Stimulated activated CD8-positive, alpha-beta memory T cell treated with anti-CD3 and anti-CD28 coated beads, Interleukin-7, amount 100 ng/mL, for 4 hours (primary cell): ENCODE data around the gene UVRAG.
A peak's percentile ranks its signal among the peaks of the same experiment; 100 is the strongest.
"Not testable (repeated sequence)": the region's sequence is repeated elsewhere in the genome, so short reads cannot be mapped to it uniquely, and the experiment has no call there.

Experiments used
- DNase-seq, 2 donors: peaks; one replicate each; pipeline ENCODE4 v3.0.0-alpha.2; 2020; ENCODE audit warnings: low read depth in 2 of 2

Gene UVRAG

DNA sequence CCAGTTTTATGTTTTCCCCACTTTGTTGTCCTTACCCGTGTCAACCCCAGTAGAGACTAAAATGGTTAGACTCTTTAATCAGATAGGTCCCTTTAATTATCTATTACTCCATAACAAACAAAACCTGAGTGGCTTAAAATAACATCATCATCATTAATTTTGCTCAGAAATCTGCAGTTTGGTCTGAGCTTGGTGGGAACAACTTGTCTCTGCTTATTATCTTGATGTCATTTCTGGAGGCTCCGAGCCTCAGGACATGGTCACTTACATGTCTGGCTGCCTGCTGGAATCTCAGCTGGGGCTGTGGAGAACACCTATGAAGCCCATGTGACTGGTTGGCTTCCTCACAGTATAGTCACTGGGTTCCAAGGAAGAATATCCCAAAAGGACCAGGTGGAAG lies 26.7 kb downstream of the UVRAG start:
- DNase-seq, result no peak

DNA sequence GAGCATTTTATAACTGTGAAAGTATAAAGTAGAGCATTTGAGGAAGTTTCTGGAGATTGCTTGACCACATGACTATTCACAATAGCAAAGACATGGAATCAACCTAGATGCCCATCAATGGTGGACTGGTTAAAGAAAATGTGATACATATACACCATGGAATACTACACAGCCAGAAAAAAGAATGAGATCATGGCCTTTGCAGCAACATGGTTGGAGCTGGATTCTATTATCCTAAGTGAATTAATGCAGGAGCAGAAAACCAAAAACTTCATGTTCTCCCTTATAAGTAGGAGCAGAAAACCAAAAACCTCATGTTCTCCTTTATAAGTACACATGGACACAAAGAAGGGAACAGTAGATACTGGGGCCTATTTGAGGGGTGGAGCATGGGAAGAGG lies 30.3 kb downstream of the UVRAG start:
- DNase-seq, result no peak

DNA sequence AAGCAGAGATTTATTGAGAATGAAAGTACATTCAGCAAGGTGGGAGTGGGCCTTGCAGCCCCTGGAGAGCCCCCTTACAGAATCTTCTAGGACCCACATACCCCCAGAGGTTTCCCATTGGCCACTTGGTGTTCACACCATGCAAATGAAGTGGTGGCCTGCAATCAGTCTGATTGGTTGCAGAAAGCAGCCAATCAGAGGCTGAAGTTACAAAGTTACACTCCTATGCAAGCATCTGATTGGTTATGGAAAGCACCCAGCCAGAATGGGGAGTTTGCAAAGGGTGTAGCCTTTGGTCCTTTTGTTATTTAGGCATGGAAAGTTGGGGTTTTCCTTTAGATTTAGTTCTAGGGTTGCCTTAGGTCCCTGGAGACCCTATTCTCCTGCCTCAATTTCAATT lies 34.9 kb downstream of the UVRAG start:
- DNase-seq, result no peak

DNA sequence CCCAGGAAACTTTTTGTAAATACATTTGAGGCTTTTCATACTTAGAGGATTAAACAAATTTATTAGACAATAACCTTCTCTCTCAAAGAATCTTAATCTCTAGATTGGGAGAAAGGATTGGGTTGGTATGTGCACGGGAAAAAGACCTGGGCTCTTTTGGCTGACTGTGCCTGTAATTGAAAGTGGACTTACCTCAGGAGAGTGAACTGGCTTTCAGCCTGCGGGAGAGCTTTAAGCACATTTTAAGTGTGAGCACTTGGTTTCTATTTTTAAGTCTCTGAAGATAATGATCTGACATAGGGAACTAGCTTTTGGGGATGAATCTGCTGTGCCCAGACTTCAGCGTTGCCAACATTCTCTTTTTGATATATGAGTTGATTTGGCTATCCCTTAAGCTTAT lies 35.8 kb downstream of the UVRAG start:
- no peak for DNase-seq

DNA sequence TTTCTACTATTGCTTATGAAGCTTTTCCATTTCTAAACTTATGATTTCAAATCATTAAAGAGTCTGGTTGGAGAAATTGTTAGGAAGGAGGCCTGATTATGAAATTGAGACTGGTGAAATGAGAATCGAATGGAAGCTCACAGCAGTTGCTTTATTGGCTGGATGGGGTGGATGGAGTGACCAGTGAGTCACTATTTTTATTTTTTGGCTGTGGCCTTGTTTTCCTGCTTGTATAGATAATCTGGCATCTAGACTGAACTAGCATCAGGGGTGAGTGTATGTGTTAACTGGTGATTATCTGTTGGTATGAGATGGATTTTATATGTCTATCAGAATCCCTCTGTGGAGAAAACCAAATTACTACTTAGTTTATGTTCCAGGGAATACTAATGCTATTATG lies 36.2 kb downstream of the UVRAG start:
- no peak for DNase-seq

DNA sequence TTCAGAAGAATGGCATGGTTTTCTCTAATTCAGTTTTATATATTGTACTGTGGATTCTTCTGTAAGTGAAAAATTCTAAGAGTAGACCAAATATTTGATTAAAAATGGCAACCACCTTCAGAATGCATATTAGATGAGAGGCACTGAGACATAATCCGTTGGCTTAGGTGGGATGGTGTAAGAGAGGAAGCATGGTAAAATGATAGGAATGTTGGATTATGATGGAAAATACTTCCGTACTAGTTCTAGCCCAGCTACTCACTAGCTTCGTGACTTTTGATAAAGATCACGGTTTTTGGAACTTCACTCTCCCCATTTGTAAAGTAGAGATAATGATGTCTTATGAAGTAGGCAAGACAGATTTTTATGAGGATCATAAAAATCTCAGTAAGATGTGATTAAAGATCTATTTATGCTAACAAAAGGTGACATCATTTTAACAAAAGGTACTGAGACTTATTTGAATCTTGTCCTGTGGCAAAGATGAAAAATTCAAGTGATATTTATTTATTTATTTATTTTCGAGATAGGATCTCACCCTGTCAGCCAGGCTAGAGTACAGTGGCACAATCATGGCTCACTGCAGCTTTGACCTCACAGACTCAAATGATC lies 37.5 kb downstream of the UVRAG start:
- DNase-seq, result no peak

DNA sequence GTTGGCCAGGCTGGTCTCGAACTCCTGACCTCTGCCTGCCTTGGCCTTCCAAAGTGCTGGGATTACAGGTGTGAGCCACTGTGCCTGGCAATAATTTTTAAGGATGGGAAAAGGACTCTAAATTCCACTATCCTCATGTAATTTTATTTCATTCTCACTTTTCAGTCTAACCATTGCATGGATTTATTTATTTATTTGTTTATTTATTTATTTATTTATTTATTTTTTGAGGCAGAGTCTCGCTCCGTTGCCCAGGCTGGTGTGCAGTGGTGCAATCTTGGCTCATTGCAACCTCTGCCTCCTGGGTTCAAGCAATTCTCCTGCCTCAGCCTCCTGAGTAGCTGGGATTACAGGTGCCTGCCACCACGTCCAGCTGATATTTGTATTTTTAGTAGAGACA lies 38.6 kb downstream of the UVRAG start:
- DNase-seq, result not testable (repeated sequence)

DNA sequence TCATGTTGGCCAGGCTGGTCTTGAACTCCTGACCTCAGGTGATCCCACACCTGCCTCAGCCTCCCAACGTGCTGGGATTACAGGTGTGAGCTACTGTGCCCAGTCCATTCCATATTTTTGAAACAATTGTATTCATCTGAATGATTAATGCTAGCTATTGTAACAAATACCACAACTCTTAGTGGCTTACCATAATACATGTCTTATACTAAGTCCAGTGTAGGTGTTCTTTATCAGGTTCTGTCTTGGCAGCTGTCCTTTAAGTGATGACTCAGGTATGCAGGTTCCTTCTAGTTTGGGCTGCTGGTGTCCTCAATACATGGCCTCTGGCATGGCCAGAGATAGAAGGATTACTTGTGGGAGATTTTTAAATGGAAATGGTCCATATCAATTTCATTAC lies 39.0 kb downstream of the UVRAG start:
- no peak for DNase-seq

DNA sequence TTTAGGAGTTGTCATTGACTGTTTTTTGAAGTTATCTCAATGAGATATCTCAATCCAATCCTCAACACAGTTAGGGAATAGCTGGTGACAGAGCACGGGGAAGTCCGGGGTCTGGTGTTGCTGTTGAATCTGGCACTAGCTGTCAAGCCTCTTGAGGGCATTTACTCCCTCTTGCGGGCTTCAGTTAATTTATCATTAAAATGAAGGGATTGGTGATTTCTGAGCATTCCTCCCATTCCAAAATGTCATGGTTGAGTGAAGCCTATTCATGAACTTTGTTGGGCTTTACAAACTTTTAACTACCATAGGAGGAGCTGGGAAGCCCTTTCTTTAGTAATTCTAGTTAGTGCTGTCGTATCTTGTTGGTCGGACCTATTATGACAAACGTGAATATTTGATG lies 40.2 kb downstream of the UVRAG start:
- DNase-seq, result no peak

DNA sequence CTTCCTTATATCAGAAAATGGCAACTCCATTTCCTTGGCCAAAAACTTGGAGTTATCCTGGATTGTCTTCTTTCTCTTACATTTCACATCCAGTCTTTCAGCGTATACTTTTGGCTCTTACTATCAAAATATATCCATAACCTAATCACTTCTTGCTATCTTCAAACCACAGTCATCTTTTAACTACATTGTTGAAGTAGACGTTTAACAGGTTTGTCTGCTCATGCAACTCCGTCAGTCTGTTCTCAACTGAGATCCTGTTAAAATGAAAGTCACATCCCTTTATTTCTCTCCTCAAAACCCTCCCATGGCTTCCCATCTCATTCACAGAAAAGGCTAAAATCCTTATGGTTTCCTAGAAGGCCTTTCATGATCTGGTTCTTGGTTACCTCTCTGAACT lies 41.9 kb downstream of the UVRAG start:
- DNase-seq, result no peak

DNA sequence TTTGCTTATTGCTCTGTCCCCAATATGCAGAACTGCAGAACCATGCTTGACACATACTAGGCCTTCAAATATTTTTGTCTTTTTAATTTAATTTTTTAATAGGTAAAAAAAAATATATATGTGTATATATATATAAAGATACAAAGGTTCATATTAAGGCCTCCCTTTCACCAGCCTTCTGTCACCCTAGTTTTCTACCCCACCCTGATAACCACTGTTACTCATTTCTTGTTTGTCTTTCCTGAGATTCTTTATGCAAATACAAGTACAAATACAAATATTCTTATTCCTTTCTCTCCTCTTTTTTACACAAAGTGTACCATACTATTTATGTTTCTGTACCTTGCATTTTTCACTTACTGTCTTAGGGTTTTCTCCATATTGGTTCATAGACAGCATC lies 43.0 kb downstream of the UVRAG start:
- DNase-seq, result no peak

DNA sequence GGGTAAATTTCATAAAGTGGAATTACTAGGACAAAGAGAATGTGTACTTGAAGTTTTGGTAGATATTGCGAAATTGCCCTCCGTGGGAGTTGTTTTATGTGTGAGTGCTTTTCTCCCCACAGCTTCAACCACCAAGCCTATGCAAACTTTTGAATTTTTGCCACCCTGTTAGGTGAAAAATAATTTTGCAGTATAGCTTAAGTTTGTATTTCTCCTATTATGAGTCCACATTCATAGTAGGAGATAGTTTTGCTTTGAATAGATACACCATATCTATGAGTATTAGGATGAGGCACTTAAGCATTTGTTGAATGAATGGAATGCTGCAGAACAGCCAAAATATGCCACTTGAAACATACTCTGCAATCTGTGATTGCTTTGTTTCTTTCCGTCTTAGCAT lies 43.6 kb downstream of the UVRAG start:
- no peak for DNase-seq

DNA sequence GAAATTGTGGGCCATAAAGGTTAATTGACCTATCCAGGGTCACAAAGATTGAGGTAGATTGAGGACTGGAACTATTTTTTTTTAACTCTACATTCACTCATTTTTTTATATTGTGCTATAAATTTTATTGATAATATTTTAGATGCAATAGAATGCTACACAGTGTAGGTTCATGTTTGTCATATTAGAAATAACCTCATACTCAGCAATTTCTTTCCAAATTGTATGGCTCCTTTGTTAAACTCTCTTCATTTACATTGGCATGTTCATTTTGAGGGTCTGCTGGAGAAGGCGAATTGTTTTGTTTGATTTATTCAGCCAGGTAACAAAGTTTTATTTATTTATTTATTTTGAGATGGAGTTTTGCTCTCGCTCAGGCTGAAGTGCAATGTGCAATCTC lies 44.6 kb downstream of the UVRAG start:
- DNase-seq, result no peak

DNA sequence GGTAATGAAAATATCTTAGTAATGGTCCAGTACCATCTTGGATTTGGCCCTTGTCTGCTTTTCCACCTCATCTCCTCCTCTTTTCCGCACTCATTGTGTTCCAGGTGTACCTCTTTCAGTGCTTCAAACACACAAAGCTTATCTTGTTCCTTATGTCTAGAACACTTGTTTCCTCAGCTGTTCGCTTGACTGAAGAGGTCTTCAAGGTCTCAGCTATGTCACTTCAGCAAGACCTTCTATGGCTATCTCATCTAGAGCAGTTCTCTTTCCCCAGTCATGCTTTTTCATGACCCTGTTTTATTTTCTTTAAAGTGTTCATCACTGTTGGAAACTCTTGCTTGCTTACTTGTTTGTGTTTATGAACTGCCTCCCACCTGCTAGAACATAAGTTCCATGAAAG lies 47.4 kb downstream of the UVRAG start:
- DNase-seq, result no peak

DNA sequence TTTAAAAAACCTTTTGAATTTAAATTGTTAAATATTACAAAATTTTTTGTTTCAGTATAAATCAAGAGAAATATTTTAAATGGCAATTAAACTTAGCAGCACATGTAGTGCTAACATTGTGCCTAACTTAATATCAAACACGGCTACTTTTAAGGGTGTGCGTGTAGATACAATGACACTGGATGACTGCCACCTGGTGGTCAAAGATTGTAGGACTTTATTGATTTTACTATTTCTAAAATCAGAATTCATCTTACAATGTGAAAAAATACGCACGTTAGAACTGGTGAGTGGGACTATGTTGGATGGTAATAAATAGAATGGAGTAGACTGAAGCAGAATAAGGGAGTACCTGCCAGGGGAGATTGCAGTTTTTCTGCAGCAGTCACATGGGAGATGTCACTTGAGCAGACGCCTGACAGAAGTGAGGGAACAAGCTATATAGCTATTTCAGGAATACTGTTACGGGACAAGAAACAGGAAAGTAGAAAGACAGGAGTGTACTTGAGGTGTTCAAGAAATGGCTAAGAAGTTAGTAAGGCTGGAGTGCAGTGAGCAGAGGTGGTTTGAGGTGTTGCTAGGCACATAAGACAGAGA lies 52.9 kb downstream of the UVRAG start:
- peak in 1 of 2 donors; percentile 24 for DNase-seq

DNA sequence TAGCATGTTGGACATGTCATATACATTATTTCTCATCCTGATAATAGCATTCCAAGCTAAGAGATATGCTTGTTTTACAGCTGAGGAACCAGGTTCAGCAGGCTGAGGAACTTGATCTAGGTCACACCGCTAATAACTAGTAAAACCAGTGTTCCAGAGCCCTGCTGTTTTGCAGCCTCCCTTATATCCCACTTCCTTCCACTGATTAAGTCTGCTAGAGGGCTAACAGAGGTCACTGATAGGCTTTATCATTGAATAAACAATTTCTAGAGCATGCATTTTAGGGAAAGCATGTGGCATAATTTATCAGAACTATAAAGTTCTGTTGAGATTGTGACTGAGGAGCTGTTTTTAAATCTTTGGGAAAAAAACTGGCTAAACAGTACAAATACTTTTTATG lies 54.0 kb downstream of the UVRAG start:
- DNase-seq, result no peak

DNA sequence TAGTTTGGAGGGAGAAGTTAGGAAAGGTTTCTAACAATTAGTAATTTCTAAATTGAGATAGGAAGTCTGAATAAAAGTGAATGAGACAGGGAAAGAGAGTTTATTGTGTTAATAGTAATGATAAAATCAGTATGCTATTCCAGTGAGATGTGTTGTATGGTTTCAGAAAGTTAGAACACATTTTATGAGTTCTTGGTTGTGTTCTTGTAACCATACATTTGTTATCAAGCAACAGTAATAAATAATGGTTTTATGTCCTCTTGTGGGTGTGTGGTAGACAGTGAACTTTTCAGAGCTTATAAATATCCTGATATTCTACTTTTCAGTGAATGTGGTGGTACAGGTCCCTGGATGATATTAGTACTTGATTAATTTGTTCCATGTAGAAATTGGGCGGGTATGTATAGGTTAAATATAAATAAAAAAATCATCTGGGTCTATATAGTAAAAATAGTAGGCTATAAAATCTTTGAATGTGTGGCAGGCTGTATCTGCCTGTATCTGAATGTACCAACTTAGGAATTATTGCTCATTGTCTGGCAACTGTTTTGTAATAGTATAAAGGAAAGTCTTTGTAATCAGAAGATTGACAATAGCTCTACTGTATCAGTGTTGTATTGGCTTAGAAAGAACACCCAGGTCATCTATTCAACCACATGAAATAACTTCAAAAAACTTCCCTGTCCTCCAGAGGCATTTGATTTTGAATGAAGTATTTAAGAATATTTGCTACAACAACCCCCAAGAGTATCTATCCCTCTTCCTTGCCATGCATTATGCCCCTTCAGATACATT lies 54.8 kb downstream of the UVRAG start:
- no peak for DNase-seq

DNA sequence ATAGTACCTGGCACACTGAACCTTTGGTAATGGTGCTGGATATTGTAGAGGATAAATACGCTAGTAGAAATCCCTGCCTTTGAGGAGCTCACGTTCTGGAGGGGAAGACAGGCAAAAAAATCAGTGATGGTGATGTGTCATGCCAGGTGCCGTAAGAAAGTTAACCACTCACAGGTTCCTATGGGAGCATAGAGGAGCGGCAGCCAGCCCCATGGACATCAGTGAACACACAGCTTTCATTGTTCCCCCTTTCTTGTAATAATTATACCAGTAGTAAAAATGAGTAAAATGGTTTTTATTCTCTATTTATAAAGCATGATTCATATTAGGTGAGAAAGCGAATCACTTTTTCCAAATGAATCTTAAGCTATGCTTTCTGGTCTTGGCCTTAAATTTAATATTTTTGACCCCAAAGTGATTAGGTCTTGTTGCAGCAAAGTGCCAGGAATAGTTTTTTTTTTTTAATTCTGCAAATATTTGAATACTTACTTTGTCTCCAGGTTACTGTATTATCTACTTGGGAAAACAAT lies 57.9 kb downstream of the UVRAG start:
- no peak for DNase-seq

DNA sequence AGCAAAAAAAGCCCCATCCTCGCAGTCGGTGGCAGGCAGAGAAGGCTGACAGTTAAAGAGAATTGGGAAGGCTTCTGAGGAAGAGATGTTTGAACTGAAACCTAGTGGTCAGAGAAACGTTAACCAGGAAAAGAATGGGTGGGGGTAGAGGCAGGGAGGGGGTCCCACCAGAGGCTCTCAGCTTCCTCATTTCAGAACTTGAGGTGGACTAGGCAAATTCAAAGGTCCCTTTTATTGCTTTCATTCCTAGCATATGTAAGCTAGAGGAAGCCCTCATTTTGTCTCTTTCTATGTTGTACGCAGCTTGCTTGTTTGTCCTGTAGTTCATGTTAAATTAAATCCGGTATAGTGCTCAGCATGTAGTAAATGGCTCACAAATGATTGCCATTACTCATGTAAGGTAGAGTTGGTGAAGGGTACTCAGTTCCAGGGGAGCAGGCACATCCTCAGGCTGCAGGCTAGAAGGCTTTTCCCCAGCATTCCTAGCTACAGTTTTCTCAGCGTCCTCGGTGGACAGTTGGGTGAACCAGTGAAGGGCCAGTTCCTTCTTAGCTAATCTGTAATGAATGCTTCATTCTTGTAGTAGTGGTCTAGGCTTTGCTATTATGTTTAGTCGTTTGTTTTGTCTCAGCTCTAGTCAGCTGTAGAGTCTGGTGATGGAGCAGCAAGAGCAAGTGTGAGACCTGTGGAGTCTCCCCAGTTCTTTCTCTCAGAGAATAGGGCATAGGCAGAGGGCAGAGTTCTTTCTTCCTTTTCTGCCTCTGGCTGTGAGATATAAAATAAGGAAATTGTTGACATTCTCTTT lies 58.6 kb downstream of the UVRAG start:
- no peak for DNase-seq

DNA sequence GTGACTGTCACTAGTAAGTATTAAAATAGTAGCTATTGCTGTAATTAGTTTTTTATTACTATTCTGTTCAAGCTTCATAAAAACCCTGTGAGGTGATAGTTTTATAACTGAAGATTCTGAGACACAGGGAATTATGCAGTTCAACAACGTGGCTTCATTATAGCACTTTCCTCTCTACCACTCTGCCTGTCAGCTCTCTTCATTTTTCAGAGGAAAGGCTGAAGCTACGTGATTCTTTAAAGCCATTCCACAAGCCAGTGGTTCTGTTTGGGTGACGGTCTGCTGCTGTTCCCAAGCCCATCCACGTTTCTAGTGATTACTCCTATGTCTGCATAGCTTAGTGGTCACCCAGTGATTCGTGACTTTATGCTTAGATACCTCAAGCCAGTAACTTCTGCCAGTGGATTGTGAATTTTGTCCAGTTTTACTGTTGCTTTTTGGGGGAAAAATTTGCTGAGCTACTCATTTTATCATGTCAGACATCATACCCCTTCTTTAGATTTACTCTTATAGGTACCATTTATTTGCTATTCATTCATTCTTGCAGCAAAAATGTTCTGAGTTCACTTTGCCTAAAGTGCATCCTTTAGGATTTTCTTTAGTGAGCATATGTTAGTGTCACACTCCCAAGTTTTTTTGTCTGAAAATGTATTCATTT lies 59.8 kb downstream of the UVRAG start:
- no peak for DNase-seq

DNA sequence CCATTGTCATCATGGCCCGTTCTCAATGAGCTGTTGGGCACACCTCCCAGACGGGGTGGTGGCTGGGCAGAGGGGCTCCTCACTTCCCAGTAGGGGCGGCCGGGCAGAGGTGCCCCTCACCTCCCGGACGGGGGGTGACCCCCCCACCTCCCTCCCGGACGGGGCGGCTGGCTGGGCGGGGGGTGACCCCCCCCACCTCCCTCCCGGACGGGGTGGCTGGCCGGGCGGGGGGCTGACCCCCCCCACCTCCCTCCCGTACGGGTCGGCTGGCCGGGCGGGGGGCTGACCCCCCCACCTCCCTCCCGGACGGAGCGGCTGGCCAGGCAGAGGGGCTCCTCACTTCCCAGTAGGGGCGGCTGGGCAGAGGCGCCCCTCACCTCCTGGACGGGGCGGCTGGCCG lies 62.3 kb downstream of the UVRAG start:
- not testable (repeated sequence) for DNase-seq

DNA sequence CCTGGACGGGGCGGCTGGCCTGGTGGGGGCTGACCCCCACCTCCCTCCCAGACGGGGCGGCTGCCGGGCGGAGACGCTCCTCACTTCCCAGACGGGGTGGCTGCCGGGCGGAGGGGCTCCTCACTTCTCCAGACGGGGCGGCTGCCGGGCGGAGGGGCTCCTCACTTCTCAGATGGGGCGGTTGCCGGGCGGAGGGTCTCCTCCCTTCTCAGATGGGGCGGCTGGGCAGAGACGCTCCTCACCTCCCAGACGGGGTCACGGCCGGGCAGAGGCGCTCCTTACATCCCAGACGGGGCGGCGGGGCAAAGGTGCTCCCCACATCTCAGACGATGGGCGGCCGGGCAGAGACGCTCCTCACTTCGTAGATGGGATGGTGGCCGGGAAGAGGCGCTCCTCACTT lies 62.9 kb downstream of the UVRAG start:
- DNase-seq, result not testable (repeated sequence)
